HG02938 (cell line): ENCODE results near the gene ANO2.

Experiments
- ATAC-seq: cut with Tn5 transposase; IDR thresholded peaks from one replicate; pipeline ENCODE4 v1.9.1; 2021; ENCODE audit warnings: mild to moderate bottlenecking, moderate library complexity; ENCODE audit not compliant: unreplicated experiment

Gene ANO2

DNA sequence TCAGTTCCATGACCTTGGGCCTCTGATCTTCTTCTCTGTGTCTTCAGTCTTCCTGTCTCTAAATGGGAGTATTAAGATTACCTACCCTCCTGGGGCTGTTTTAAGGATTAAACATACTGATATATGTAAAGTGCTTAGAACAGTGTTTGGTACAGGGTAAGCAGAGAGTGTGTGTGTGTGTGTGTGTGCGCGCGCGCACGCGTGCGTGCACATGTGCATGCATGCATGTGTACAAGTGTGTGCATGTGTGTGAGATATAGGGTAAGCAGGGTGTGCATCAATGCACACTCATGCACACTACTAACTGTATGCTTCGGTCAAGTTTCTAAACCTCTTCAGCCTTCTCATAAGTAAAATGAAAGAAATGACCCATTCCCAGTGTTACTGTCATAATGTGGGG lies 316.6 kb downstream of the ANO2 start:
- ATAC-seq: no peak

DNA sequence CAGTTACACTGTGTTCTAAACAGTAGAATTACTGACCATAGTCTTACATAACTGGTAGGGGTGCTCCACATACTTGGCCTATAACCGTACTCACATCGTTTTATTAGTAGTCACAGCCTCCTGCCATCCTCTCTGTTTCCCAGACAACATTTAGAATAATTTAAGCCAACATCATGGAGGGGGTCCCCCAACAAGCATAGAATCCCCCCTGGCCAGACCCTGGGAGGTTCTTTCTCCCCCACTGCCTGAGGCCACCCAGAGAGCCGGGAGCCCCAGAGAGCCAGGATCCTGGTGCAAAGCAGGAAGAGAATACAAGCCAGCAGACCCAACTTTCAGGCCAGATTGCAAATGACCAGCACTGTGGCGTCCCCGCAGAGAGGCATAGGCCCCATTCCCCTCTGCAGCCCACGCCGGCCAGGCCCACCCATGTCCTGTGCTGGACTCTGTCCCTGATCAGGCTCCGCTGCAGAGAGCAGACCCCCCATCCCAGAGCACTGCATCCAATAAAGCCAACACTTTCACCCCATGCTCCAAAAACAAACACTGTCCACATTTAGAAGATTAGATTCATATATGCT lies 317.9 kb downstream of the ANO2 start:
- ATAC-seq: no peak

DNA sequence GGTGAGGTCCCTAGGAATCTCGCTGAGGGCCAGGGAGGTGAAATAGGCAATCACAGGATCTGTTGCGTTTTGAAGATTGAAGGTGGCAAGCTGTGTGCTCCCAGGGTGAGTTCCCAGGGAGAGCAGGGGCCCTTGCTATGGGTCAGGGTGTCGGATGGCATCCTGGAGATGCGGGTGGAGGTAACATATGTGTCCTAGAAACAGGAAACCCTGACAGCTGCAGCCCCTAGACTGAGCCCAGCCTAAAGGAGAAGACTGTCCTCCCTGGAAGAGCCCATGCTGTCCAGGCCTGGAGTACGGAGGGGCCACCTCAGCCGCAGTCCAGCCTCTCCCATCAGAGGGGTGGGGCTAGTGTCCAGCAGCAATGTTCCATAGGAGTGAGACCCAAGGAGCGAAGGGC lies 318.9 kb downstream of the ANO2 start:
- ATAC-seq: no peak

DNA sequence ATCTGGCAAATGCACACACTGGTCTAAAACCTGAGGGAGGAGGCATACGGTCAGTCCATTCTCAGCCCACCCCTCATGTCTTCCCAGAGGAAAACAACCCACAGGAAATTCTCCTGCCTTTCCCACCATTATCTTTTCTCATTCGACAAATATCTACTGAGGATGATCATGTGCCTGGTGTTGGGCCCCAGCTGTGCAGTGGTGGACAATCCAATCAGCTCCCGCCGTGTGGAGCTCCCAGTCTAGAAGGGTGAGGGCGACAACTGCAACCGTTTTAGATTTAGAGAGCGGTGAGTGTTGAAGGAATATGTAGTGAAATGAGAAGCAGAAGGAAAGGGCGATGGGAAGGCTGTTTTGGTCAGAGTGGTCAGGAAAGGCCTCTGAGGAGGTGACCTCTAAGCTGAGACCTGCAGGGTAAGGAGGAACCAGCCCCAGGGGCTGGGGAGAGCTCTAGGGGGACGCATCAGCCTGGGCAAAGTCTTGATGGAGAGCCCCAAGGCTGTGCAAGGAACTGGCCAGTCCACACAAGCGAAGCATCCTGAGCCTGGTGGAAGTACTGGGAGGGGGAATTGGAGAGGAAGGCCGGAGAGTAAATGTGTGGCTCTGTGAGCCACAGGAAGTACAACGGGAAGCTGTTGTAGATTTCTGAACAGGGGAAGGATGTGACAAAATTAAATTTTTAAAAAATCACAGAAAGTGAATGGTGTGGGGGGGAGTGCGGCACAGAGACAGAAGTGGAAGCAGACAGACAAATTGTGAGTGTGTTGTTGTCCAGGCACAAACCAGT lies 320.4 kb downstream of the ANO2 start:
- ATAC-seq: no peak

DNA sequence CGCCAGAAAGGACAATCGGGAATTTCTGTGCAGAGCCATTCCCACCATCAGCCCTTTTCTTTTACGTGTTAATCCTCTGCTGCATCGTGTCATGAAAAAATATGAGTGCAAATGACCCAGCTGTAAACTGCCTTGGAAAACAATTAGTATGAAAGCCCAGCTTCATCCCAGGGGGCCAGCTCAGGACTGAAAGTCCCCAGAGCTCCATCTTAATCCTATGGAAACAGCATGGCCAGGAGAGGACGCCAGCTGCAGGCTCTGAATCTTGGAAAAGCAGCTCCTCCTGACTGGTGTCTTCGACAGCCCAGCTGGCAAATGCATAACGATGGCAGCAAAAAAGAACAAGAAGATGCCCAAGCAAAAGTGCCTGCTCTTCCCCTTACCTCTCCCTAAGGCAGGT lies 321.6 kb downstream of the ANO2 start:
- no peak for ATAC-seq

DNA sequence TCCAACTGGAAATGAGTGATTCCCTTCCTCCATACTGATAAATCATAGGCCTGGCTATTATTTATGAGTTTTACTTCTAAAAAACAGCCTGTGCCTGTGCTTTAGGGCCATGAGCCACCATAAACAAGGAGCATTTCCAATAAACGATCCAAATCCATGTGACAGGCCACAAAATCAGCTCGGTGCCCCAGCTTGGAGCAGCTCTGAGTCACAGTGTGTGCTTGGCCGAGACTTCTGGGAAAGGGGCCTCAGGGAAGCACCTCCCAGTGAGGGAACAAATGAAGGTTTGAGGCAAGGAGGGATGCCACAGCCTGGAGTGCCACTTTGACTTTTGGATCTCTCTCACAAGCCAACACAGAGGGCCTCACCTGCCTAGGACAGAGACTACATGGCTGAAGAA lies 322.8 kb downstream of the ANO2 start:
- no peak for ATAC-seq

DNA sequence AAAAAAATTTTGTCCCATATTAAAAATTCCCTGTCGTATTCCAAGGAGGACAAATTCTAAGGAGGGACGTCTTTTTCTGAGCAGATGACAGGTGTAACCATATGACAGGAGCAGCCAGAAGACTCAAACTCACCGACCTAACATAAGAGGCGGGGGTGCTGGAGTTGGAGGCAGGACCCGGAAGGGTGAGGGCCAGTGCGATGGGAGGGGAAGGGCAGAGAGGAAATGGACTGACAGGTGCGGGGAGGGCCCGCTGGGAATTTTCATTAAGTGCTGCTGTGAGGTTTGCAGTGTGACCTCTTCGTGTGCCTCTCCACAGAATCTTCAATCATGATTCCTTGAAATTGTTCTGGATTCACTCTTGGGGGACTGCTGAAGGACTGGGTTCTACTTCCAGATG lies 323.7 kb downstream of the ANO2 start:
- no peak for ATAC-seq

DNA sequence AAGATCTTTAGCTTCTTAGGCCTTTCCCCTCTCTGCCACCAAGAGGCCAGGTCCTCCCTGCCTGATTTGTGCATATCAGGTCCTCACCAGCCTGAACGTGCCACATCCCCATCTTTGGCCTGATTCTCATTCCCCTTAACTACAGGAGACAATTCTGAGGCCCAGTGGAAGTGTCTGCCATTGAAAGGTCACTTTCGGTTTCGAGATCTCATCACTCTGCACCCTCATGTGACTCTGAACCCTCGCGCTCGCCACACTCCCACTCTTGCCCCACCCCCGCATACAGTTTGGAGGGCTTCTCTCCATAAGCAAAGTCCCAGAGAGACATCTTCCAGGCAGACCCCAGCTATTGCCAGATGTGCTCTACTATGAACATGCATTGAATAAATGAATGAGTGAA lies 324.2 kb downstream of the ANO2 start:
- no peak for ATAC-seq

DNA sequence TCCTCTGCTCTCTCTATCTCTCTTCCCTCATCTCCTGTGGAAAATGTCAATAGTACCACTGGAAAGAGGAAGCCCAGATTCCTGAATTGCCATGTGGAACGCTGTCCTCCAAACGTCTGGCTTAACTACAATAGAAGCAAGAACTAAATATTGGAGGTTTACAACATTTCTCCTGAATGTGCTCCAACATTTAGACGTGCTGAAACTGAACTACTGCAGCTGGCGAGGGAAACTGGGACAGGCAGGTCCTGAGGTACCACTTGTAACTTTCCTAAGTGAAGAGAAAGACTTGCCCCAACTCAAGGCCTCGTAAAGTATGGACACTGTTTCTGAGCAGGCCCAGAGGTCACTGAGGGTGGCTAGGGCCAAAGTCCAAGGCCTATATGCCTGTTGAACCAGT lies 325.4 kb downstream of the ANO2 start:
- no peak for ATAC-seq

DNA sequence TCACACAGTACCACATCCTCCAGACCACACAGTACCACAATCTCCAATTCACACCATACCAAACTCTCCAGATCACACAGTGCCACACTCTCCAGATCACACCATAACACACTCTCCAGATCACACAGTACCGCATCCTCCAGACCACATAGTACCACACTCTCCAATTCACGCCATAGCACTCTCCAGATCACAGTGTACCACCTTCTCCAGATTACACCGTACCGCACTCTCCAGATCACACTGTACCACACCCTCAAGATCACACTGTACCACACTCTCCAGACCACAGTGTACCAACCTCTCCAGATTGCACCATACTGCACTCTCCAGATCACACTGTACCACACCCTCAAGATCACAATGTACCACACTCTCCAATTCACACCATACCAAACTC lies 328.2 kb downstream of the ANO2 start:
- ATAC-seq: no peak

DNA sequence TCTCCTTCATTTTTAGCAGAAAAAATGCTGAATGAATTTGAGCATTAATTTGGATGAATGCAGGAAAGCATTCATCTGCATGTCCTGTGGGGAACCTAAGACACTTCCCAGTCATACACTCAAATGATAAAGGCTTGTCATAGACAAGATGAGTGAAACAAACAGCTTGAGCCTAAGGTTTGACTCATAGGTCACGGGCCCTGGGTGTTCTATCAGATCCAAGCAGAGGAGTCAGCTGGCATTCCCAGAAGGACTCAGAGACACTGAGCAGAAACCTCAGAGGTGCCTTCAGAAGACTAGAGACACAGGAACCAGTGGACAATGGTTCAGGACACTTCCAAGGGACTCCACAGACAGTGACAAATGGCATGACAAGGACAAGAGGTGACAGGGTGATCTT lies 329.3 kb downstream of the ANO2 start:
- no peak for ATAC-seq

DNA sequence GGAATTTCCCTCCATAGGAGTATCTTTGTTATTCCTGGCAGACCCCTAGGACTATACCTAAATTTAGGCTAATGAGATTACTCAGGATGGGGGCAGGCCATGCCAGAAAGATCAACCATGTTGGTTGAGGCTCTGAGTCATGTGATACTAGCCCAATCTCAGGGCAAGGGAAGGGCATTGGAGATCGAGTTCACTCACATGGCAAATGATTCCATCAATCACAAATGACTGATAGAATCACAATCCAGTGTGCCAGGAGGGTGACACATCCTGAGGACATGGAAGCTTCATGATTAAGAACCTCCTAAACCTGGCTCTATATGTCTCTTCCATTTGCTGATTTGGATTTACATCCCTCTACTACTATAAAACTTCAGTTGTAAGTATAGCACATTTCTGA lies 330.8 kb downstream of the ANO2 start:
- no peak for ATAC-seq

DNA sequence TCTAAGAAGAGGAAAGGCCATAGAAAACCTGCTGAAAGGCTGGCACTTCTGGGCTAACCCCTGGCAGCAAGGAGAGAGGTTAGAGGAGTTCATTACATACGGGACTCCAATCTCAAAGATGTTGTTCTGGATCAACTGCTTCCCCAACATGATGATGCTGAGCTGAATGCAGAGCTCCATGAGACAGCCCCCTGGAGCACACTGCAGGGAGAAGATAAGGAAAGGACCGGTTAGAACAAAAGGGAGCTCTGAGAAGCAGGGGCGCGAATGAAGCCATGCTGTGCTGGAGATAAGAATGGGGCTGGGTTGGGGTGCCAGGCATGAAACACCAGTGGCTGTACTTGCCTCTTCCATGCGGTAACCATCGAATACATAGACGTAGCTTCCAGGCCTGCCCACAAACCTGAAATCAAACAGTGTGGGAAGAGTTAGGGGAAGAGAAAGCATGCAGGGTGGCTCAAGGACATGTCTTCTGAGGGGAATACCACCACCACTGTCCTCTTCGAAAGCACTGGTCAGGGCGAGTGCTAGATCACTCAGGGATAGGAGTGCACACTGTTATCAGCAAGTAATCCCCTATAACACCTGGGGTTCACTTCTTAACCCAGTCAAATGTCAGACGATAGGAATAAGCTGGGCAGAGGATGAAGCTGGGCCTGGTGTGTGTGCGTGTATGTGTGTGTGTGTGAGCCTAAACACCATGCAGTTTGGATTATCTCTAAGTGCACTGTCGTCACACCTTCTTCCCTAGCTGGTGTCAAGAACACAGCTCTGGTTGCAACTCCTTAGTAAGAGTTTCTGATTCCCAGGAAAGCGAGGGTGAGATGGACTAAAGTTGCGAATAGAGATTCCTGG lies 332.3 kb downstream of the ANO2 start:
- ATAC-seq: no peak

DNA sequence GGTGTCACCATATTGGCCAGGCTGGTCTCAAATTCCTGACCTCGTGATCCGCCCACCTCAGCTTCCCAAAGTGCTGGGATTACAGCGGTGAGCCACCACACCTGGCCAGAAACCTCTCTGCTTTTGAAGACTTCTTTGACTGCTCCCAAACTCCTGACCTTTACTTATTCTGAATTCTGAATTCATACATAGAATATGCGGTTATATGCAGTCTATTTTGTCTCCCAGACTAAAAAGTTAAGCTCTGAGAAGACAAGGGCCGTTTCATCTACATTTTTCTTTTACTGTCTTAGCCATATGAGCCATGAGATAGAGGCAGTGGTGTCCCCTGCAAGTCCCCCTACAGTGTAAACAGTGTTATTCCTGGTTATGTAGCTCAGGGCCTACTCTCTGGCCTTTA lies 333.9 kb downstream of the ANO2 start:
- ATAC-seq: no peak

DNA sequence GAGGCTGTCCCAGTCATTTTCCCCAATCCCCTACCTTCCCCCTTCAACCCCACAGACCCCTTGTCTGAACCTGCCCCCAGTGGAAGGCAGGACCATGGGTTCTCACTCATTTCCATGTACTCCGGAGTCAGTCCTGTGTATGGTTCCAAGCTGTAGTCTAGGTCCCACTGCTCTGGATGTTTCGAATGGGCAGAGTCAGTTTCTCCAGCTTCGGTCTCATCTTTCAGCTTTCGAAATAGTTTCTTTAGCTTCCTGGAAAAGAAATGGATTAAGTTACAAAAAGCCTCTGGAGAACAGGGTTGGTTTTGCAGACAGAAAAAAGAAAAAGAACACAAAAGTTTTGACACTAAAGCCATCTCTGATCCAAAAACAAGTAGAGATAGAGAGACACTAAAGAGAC lies 345.7 kb downstream of the ANO2 start:
- ATAC-seq: no peak

DNA sequence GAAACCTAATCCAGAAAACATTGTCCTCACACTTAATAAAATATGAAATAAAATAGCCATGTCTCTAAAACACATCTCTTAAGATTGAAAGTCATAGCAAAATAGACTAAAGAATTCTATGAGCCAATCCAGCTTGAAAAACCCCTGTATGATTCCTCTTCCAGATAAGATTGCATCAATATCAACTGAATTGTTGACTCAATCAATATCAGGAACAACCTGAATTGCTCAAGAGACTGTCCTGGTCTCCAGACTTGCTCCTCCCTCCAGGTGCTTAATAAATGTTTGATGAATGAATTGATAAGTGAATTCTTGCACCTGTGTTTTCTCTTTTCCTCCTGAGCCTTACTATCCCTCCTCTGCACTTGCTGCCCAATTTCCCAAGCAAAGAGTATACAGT lies 351.1 kb downstream of the ANO2 start:
- ATAC-seq: no peak

DNA sequence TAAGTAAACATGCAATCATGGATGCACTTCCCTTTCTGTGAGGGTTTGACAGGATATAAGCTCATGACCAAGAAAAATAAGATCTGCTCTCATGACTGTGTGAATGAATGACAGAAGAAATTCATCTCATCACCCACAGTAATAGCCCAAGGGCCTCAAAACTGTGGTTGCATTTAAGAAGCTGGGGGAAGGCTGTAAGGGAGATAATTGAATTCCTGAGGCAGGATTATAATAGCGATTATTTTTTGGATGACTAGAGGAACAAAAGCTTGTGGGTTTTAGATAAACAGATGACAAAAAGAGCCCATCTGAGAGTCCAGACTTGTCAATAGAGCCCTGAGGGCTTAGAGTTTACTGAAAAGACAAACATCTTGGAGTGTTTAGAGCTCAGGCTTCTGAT lies 352.0 kb downstream of the ANO2 start:
- ATAC-seq: no peak

DNA sequence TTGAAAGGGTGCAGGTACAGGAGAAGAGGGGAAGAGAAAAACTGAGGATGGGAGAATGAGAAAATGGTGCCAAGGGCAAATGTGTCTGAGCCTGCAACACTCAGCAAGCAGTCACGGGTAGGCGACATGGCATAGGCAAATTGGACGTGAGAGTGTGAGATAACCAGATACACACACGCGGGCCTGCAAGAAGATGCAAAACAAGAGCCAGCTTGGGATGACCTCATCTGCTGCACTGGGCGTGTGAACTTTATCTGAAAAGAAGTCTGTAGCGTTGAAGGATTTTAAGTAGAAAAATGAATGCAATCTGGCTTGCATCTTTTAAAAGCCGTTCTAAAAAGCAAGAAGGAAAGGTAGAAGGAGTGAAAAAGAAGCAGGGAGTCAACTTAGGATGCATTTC lies 352.7 kb downstream of the ANO2 start:
- ATAC-seq: no peak

DNA sequence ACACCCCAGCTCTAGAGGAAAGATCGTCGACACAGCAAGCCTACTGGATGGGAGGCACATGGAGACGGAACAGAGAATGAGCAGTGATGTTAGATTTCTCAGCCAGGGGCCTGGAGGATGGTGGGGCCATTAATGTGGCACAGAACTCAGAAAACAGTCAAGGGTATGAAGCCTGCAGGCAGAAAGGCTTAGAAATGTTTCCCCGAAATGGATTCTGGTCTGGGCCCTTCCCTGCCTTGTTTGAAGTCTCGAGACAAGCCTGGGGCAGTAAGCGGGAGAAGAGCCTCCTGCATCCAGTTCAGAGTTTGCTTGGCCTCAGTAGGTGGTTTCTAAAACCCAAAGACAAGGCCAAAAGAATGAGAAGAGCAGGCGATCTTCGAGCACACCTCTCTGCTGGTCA lies 354.7 kb downstream of the ANO2 start:
- no peak for ATAC-seq

DNA sequence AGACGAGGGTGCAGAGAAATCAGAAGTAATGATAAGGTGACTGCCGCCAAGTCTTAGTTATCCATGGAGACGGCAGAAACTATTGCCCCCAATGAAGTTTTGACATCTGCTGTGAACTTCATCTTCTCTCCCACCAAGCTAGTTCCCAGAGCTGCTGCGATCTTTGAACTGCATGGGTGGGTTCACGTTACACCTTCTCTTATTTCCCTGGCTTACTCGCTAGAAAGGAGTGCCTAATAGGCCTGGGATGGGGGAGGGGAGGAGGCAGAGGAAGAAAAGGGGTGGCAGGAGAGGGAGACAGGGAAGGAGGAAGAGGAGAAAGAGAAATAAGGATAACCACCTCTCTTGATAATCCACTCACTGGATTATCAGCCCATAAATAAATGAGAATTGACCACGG lies 356.0 kb downstream of the ANO2 start:
- ATAC-seq: no peak

DNA sequence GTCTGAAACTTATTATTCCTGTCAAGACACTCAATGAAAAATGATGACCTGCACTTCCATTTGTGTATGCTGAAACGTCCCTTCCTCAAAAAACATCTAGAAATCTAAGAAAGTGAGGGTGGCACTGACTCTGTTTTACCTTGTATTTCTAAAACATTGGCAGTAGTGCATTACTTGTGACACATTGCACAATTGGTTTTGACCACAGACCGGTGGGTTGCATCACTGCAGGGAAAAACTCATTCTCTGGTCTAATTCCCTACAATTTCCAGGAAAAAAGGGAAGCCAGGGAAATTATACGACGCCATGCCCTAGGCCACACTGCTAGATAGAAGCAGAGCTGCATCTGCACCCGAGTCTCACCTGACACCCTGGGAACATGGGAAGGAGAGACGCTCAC lies 356.5 kb downstream of the ANO2 start:
- no peak for ATAC-seq

DNA sequence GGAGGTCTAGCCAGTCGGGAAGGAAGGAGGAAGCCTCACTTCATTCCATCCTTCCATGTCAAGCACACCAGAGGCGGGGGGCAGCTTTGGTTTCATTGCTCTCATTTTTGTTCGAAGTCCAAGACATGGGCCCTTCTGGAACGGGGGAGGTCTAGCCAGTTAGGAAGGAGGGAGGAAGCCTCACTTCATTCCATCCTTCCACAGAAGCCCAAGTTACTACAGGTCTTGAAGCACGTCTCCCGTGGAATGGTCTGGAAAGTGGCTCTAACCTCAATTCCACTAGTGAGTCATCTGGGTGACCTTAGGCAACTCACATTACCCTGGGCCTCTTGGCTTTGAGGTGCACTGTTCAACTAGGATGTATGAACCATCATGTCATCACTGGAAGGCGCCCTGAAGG lies 356.9 kb downstream of the ANO2 start:
- ATAC-seq: no peak
